Epithelial cell of esophagus (primary cell): ENCODE data around the gene SALL4.
"Not testable (repeated sequence)": the region's sequence is repeated elsewhere in the genome, so short reads cannot be mapped to it uniquely, and the experiment has no call there.

Source experiments
- DNase-seq: peaks from one replicate; pipeline ENCODE4 v3.0.0; 2010; ENCODE audit warnings: low read depth
- H3K4me3 ChIP-seq: 2 replicates; pipeline ENCODE4 v1.5.1; 2011; ENCODE audit warnings: mild to moderate bottlenecking, low read length, control low read depth
- TF ChIP-seq, protein P1 (sequence below): IDR thresholded peaks from 2 replicates; pipeline ENCODE4 v1.5.1; 2011; ENCODE audit warnings: low read depth, mild to moderate bottlenecking, low read length, control low read depth, inconsistent platforms; ENCODE audit not compliant: insufficient read depth; ENCODE audit errors: missing control alignments

The SALL4 gene

DNA sequence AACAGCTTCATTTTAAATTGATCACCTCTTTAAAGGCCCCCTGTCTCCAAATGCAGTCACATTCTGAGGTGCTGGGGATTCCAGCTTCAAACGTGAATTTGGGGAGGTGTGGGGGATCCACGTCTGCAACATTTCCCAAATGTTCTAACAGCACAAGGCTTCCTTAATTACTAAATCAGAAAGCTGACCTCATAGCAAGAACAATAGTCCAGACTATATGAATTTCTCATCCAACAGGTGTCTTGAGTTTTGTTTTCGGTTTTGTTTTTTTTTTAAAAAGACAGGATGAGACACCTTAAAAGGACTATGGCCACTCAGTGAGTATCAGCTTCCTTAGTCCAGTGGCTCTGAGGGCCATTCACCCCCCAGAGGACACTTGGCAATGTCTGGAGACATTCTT is 45.7 kb downstream of the SALL4 start:
- TF ChIP-seq, protein P1, sequence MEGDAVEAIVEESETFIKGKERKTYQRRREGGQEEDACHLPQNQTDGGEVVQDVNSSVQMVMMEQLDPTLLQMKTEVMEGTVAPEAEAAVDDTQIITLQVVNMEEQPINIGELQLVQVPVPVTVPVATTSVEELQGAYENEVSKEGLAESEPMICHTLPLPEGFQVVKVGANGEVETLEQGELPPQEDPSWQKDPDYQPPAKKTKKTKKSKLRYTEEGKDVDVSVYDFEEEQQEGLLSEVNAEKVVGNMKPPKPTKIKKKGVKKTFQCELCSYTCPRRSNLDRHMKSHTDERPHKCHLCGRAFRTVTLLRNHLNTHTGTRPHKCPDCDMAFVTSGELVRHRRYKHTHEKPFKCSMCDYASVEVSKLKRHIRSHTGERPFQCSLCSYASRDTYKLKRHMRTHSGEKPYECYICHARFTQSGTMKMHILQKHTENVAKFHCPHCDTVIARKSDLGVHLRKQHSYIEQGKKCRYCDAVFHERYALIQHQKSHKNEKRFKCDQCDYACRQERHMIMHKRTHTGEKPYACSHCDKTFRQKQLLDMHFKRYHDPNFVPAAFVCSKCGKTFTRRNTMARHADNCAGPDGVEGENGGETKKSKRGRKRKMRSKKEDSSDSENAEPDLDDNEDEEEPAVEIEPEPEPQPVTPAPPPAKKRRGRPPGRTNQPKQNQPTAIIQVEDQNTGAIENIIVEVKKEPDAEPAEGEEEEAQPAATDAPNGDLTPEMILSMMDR, result no peak
- no peak overlapping the region for H3K4me3 ChIP-seq
- no peak for DNase-seq

DNA sequence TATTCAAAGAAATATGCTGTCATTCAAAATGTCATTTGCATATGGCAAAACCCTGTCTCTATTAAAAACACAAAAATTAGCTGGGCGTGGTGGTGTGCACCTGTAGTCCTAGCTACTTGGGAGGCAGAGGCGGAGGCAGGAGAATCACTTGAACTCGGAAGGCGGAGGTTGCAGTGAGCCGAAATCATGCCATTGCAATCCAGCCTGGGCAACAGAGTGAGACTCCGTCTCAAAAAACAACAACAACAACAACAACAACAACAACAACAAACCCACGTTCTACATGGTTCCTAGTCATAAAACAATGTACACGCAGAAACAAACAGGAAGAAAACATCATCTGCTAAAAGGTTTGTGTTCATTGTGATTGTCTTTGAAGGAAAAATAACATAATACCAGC is 49.1 kb downstream of the SALL4 start:
- not testable (repeated sequence) for DNase-seq

DNA sequence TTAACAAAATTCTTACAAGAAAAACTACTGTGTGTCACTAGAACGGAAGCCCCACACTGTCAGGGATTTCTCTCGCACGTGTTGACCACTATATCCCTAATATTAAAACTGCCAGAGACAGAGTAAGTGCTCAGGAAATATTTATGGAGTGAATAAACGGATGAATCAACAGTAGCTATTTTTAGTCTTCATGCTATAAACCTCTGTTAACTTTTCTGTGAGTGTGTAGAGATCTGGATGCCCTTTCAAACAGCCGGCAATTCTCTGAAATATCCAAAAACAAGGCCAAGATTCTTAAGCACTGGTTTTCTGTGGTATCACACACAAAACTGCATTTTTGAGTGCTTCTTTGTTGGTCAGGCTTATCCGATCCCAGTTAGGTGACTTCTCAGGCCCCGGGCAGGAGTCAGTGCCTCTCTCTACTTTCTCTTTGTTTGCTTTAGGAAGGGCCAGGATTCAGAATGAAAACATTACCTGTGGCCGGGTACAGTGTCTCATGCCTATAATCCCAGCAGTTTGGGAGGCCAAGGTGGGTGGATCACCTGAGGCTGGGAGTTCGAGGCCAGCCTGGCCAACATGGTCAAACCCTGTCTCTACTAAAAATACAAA is 49.9 kb downstream of the SALL4 start:
- H3K4me3 ChIP-seq, result no peak overlapping the region
- TF ChIP-seq, protein P1, result no peak
- peak; percentile 68 for DNase-seq

More for the DNA sequence above, 49.1 kb downstream of the SALL4 start:
- not testable (repeated sequence) for H3K4me3 ChIP-seq

DNA sequence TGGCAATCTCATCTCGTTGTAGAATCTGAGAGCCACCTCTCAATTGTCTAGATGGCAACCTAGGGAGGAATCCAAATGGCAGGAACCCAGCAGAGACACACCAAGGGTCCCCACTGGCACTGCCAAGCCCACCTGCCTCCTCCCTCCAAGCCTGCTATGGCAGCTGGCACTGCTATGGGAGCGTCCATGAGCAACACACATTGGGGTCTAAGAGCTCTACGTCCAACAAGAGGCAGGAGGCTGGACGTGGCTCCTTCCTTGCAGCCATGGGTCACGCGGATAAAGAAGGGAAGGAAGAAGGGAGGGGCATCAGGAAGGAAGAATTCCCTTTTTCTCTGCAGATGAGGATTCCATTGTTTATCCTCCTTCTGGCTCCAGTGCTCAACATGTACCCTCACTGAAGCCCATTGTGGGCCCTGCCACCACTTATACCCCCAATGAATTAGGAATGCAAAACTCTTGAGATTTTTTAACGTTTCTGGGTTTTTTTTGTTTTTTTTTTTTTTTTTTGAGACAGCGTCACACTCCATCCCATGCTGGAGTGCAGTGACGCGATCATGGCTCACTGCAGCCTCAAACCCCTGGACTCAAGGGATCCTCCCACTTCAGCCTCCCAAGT is 51.4 kb downstream of the SALL4 start:
- TF ChIP-seq, protein P1, result no peak
- no peak for DNase-seq
- no peak overlapping the region for H3K4me3 ChIP-seq

DNA sequence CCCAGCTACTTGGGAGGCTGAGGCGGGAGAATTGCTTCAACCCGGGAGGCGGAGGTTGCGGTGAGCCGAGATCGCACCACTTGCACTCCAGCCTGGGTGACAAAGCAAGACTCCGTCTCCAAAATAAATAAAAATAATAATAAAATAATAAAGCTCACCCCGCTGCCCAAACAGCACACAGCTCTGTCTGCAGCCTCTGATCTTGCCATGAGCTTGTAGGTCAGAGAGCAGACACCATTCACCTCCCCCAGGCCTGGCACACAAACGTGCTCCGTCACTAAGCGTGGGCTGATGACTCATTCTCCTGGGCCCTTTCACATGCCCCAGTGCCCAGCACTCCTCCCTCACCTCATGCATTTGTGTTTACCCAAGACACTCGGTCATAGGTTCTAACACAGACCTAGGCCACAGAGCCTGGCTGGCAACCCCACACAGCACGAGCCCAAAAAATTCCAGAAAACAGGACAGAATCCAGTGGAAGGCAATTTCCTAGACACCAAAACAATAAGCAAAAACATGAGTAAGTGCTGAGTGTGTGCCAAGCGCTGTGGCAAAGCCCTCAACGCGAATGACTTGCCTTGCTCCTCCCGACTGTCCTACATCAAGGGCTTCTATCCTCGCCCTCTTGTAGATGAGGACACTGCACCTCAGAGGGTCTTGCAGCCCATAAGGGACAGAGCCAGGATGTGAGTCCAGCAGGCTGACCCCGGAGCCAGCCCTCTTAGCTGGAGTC is 52.1 kb downstream of the SALL4 start:
- no peak overlapping the region for H3K4me3 ChIP-seq
- TF ChIP-seq, protein P1, result no peak
- DNase-seq, result peak; percentile 97

DNA sequence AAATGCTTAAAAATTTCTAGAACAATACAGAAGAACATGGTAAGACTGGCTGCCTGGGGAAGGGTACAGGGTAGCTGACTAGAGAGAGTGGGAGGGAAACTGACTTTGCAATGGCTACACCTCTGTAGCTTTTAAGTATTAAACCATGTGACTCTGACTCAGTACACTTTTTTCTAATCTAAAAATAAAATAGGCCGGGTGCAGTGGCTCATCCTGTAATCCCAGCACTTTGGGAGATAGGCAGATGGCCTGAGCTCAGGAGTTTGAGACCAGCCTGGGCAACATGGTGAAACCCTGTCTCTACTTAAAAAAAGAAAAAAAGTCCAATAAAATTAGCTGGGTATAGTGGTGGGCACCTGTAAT is 52.7 kb downstream of the SALL4 start:
- no peak overlapping the region for H3K4me3 ChIP-seq
- DNase-seq, result peak; percentile 66
- TF ChIP-seq, protein P1, result no peak

DNA sequence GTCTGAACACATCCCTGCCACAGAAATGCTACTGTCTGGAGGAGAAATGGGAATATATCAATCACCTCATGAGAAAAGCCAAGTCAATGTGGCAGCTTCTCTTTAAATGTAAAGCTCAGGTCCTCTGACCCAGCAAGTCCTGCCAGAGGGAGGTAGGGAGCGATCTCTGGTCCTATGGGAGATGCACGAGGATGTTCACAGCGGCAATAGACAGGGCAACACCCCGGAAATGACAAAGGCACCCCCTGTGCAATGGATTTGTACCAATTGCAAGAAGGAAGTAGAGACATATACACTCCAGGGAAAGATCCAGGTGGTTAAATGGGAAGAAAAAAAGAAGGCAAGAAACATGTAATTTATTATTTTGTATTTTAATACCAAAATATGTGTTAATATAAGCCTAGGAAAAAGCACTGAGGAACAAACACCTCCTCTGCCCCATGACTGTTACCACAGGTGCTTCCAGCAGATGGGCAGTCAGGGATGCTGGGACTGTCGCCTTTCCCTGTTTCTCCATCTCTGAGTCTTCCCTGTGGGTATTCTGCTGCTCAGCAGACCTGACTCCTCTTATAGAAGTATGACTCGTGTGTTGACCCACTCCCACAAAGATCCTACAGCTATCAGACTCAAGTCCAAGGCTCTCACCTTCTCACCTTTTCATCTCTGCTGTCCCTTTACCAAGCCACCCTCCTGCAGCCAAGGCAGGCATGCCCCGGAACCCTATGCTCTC is 55.0 kb downstream of the SALL4 start:
- DNase-seq, result no peak
- TF ChIP-seq, protein P1, result no peak

More for the DNA sequence above, 55.0 kb downstream of the SALL4 start:
- no peak overlapping the region for H3K4me3 ChIP-seq
